Neuronal stem cell (in vitro differentiated cells): ENCODE data around the gene CXCR6.

ENCODE experiments used
- DNase-seq: peaks from one replicate; pipeline ENCODE4 v3.0.0-alpha.2; 2013; ENCODE audit warnings: low spot score
- H2AFZ ChIP-seq: one replicate; pipeline ENCODE4 v1.6.1; 2013; ENCODE audit warnings: mild to moderate bottlenecking, low read length, inconsistent platforms
- H2AK5ac ChIP-seq: 2 replicates; pipeline ENCODE4 v1.6.1; 2013; ENCODE audit warnings: low read depth, mild to moderate bottlenecking, inconsistent platforms, low read length, moderate library complexity, mixed read lengths
- H2BK120ac ChIP-seq: 2 replicates; pipeline ENCODE4 v1.6.1; 2013; ENCODE audit warnings: low read depth, mild to moderate bottlenecking, inconsistent platforms, low read length, moderate library complexity, mixed read lengths
- H2BK12ac ChIP-seq: one replicate; pipeline ENCODE4 v1.6.1; 2013; ENCODE audit warnings: low read length, inconsistent platforms
- H2BK15ac ChIP-seq: 2 replicates; pipeline ENCODE4 v1.6.1; 2013; ENCODE audit warnings: mild to moderate bottlenecking, low read length, inconsistent platforms, mixed read lengths
- H2BK5ac ChIP-seq: one replicate; pipeline ENCODE4 v1.6.1; 2013; ENCODE audit warnings: inconsistent platforms, mild to moderate bottlenecking, low read length, moderate library complexity
- H3K14ac ChIP-seq: one replicate; pipeline ENCODE4 v1.6.1; 2013; ENCODE audit warnings: low read length, inconsistent platforms
- H3K18ac ChIP-seq: 2 replicates; pipeline ENCODE4 v1.6.1; 2013; ENCODE audit warnings: low read length, inconsistent platforms
- H3K23ac ChIP-seq: 2 replicates; pipeline ENCODE4 v1.6.1; 2013; ENCODE audit warnings: low read depth, mild to moderate bottlenecking, mixed read lengths, low read length, inconsistent platforms; ENCODE audit not compliant: poor library complexity
- H3K27ac ChIP-seq: replicated peaks from 3 replicates; pipeline ENCODE4 v1.5.1; 2013; ENCODE audit warnings: low read length, inconsistent platforms
- H3K27me3 ChIP-seq, 3 experiments: 2 replicates each; pipeline ENCODE4 v1.6.1; 2013; ENCODE audit warnings: low read length in 3 of 3, mild to moderate bottlenecking in 2 of 3, inconsistent platforms in 1 of 3, low read depth in 1 of 3, mixed read lengths in 1 of 3, moderate library complexity in 1 of 3; ENCODE audit not compliant: control insufficient read depth in 3 of 3, insufficient read depth in 3 of 3
- H3K36me3 ChIP-seq, 2 donors: replicated peaks in 1 of 2; 2 replicates each; pipeline ENCODE4 v1.6.1; 2013; ENCODE audit warnings: low read length in 2 of 2; ENCODE audit not compliant: control insufficient read depth in 2 of 2, insufficient read depth in 2 of 2
- H3K4ac ChIP-seq: 2 replicates; pipeline ENCODE4 v1.6.1; 2013; ENCODE audit warnings: inconsistent platforms, mild to moderate bottlenecking, low read length, moderate library complexity
- H3K4me1 ChIP-seq, 2 donors: 1 replicate in 1 of 2; 2 replicates in 1 of 2; pipeline ENCODE4 v1.6.1; 2013; ENCODE audit warnings: low read length in 2 of 2, low read depth in 1 of 2; ENCODE audit not compliant: control insufficient read depth in 2 of 2, insufficient read depth in 1 of 2
- H3K4me2 ChIP-seq: one replicate; pipeline ENCODE4 v1.6.1; 2013; ENCODE audit warnings: mild to moderate bottlenecking, low read length, inconsistent platforms; ENCODE audit not compliant: insufficient read depth, poor library complexity, severe bottlenecking
- H3K4me3 ChIP-seq, 2 donors: 2 replicates each; pipeline ENCODE4 v1.5.1; 2013; ENCODE audit warnings: low read length in 2 of 2, mild to moderate bottlenecking in 2 of 2, inconsistent platforms in 1 of 2, moderate library complexity in 1 of 2
- H3K79me1 ChIP-seq: one replicate; pipeline ENCODE4 v1.6.1; 2013; ENCODE audit warnings: low read depth, mild to moderate bottlenecking, inconsistent platforms, low read length, moderate library complexity
- H3K9ac ChIP-seq: one replicate; pipeline ENCODE4 v1.6.1; 2013; ENCODE audit warnings: mild to moderate bottlenecking, low read depth, low read length, inconsistent platforms; ENCODE audit not compliant: poor library complexity
- H3K9me3 ChIP-seq, 2 donors: replicated peaks in 1 of 2; 2 replicates each; pipeline versions ENCODE3 to v1.6.1; 2013; ENCODE audit warnings: low read length in 2 of 2, mild to moderate bottlenecking in 2 of 2, inconsistent platforms in 1 of 2, low read depth in 1 of 2, mixed read lengths in 1 of 2, moderate library complexity in 1 of 2; ENCODE audit not compliant: control insufficient read depth in 2 of 2, insufficient read depth in 1 of 2
- H4K8ac ChIP-seq: one replicate; pipeline ENCODE4 v1.6.1; 2013; ENCODE audit warnings: low read depth, mild to moderate bottlenecking, inconsistent platforms, low read length, moderate library complexity
- H4K91ac ChIP-seq: one replicate; pipeline ENCODE4 v1.6.1; 2013; ENCODE audit warnings: low read length, low read depth, mild to moderate bottlenecking, inconsistent platforms; ENCODE audit not compliant: poor library complexity
- WGBS, 2 donors: extraction: QIAGEN DNeasy Blood & Tissue Kit; methylation state at CpG; one replicate each; pipeline ENCODE4 v1.1.7; 2013; ENCODE audit warnings: missing lambda C conversion rate in 2 of 2, mixed read lengths in 1 of 2; ENCODE audit not compliant: insufficient read length in 2 of 2, insufficient replicate concordance in 1 of 2; ENCODE audit errors: extremely low coverage in 2 of 2; 5-methylcytosine and 5-hydroxymethylcytosine counted together

CXCR6 gene

DNA sequence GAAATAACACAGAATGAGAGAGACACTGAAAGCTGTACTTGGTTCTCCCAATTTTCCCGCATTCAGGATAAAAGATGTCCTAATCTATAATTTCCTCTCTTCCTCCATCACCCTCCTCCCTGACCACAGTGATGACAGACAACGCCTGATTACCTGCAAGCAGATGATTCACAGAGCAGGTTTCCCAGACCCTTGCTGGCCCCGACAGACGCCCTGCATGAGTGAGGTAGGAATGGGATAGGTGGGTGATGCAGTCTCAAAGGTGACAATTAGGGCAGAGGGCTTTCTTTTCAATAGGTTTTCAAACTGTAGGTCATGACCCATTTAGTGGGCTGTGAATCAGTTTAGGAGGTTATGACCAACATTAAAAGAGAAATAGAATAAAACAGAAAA lies 5.2 kb upstream of the CXCR6 start:
- no peaks in the 10 kb centered on the region for H3K27me3 ChIP-seq
- H3K18ac ChIP-seq = no peak overlapping the region
- H3K4me2 ChIP-seq = no peak overlapping the region
- H4K8ac ChIP-seq = no peak overlapping the region
- peaks cover 6 to 49% of the 10 kb centered on the region in 2 donors for H3K36me3 ChIP-seq
- H2AFZ ChIP-seq = no peak overlapping the region
- H3K14ac ChIP-seq = no peak overlapping the region
- no peak overlapping the region for H3K9ac ChIP-seq
- no peak overlapping the region for H2BK5ac ChIP-seq
- WGBS, 2 donors = no CpG with 5 or more reads among the region's 4 CpGs
- H2BK15ac ChIP-seq = no peak overlapping the region
- peaks cover 0 to 4% of the 10 kb centered on the region in 2 donors for H3K9me3 ChIP-seq
- no peak overlapping the region for H4K91ac ChIP-seq
- H2AK5ac ChIP-seq = no peak overlapping the region
- no peak overlapping the region for H2BK12ac ChIP-seq
- peaks cover 0 to 2% of the 10 kb centered on the region in 2 donors for H3K4me1 ChIP-seq
- no peak overlapping the region for H3K4me3 ChIP-seq
- no peak overlapping the region for H3K27ac ChIP-seq
- no peak overlapping the region for H3K4ac ChIP-seq
- H2BK120ac ChIP-seq = no peak overlapping the region
- no peaks in the 10 kb centered on the region for H3K79me1 ChIP-seq
- DNase-seq = no peak
- no peak overlapping the region for H3K23ac ChIP-seq

DNA sequence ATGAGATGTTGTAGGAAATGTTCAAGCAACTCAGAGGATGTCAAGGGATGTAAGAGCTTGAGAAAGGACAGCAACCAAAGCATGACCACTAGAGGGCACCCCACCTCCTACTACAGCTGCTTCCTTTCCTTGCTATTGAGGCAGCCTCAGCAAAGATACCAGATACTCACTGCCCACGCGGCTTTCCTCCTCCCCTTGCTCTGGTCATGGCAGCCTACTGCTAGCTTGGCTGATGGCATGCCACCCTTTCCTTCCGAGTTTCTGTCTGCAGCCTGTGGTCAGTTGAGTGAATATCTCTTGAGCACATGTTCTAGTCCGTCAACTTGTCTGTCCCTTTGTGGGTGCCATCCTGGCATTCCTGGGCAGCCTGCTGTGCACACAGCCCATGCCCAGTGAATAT lies 4.4 kb upstream of the CXCR6 start:
- Histone ChIP-seq H2AFZ (no peak overlapping the region), H2BK120ac (no peak overlapping the region), H3K18ac (no peak overlapping the region), H3K9me3 (peaks cover 0 to 4% of the 10 kb centered on the region in 2 donors), H2BK15ac (no peak overlapping the region), H3K14ac (no peak overlapping the region), H3K79me1 (no peaks in the 10 kb centered on the region), H3K4me1 (peaks cover 0 to 2% of the 10 kb centered on the region in 2 donors), H4K91ac (no peak overlapping the region), H3K9ac (no peak overlapping the region), H4K8ac (no peak overlapping the region), H2BK12ac (no peak overlapping the region), H3K27me3 (no peaks in the 10 kb centered on the region), H2AK5ac (no peak overlapping the region), H3K4ac (no peak overlapping the region), H3K27ac (no peak overlapping the region), H2BK5ac (no peak overlapping the region), H3K23ac (no peak overlapping the region), H3K4me3 (no peak overlapping the region), H3K4me2 (no peak overlapping the region), H3K36me3 (peaks cover 6 to 41% of the 10 kb centered on the region in 2 donors)
- DNase-seq = peak; percentile 67
- WGBS, 2 donors = no CpG with 5 or more reads among the region's 4 CpGs

DNA sequence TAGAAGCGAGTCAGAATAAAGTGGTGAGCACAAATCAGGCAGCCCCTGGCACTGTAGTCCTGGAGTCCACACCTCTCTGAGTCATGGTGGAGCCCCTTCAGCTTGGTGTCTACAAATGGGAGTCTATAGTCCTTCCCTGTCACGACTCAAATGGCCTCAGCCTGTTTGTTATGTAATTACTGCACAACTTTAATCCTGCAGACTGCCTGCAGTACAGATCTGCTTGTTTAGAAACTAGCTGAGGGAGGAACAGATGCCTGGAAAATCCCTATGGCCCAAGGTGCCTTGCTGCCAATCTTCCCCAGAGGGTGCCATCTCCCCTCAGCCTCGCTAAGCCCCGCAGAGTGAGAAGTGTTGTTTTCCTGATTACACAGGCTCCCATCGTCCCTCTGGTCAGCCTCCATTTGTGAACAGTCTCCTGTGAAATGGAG lies 3.9 kb upstream of the CXCR6 start:
- Histone ChIP-seq H2BK5ac (no peak overlapping the region), H2BK12ac (no peak overlapping the region), H3K9ac (no peak overlapping the region), H2AFZ (no peak overlapping the region), H3K4me3 (no peak overlapping the region), H3K18ac (no peak overlapping the region), H3K27ac (no peak overlapping the region), H3K14ac (no peak overlapping the region), H3K27me3 (no peaks in the 10 kb centered on the region), H3K36me3 (peaks cover 6 to 36% of the 10 kb centered on the region in 2 donors), H4K91ac (no peak overlapping the region), H3K4me1 (peaks cover 0 to 2% of the 10 kb centered on the region in 2 donors), H3K4ac (no peak overlapping the region), H3K9me3 (peaks cover 0 to 4% of the 10 kb centered on the region in 2 donors), H4K8ac (no peak overlapping the region), H3K4me2 (no peak overlapping the region), H3K23ac (no peak overlapping the region), H2AK5ac (no peak overlapping the region), H2BK15ac (no peak overlapping the region), H2BK120ac (no peak overlapping the region), H3K79me1 (no peaks in the 10 kb centered on the region)
- DNase-seq = no peak
- WGBS, 2 donors = no CpG with 5 or more reads among the region's 5 CpGs

DNA sequence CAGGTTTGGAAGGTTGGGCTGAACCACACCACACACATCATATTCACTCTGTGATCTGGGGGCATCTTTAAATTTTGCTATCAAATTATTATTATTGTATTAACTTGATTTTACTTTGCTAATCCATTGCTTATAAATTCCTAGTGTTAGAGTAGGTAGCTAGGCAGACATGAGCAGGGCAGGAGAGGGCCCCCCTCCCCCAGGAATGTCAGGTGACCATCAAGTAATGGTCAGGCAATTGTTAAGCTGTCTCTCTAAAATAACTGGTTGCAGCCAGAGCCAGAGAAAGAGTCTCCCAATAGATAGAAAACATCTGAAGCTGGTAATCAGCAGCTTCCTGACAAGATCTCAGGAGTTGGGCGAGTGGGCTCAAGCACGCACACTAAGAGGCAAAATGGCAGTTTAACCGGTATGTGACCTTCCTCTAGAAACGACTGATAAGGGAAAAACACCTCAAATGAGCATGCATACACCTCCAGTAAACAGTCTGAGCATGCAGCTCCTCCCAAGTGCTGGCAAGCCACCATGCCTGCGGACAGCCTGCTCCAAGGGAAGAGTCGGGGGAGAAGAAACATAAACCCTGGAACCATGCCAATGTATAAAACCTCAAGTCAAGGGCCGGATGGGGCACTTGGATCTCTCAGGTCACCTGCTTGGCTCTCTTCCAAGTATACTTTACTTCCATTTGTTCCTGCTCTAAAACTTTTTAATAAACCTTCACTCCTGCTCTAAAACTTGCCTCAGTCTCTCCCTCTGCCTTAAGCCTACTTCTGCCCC lies 3.1 kb upstream of the CXCR6 start:
- no peak overlapping the region for H2BK5ac ChIP-seq

More for the DNA sequence above, 3.1 kb upstream of the CXCR6 start:
- H3K27me3 ChIP-seq = no peaks in the 10 kb centered on the region
- no peaks in the 10 kb centered on the region for H3K9me3 ChIP-seq
- no peak overlapping the region for H3K4ac ChIP-seq
- no peak overlapping the region for H3K14ac ChIP-seq
- no peak overlapping the region for H4K91ac ChIP-seq
- H3K9ac ChIP-seq = no peak overlapping the region
- H3K18ac ChIP-seq = no peak overlapping the region
- H3K4me1 ChIP-seq = peaks cover 0 to 2% of the 10 kb centered on the region in 2 donors
- H2BK15ac ChIP-seq = no peak overlapping the region
- WGBS, 2 donors = no CpG with 5 or more reads among the region's 7 CpGs
- no peak overlapping the region for H3K23ac ChIP-seq
- H3K4me2 ChIP-seq = no peak overlapping the region
- no peak overlapping the region for H2BK12ac ChIP-seq
- no peak overlapping the region for H4K8ac ChIP-seq
- no peak overlapping the region for H2AFZ ChIP-seq
- no peaks in the 10 kb centered on the region for H3K79me1 ChIP-seq
- no peak overlapping the region for H2AK5ac ChIP-seq
- H3K4me3 ChIP-seq = no peak overlapping the region
- H3K27ac ChIP-seq = no peak overlapping the region
- peaks cover 3 to 28% of the 10 kb centered on the region in 2 donors for H3K36me3 ChIP-seq
- H2BK120ac ChIP-seq = no peak overlapping the region
- DNase-seq = no peak
